Measurements from ENCODE around the gene MSI2. TPM values are rescaled to one million over a fixed set of nuclear protein-coding genes. Genes with fewer than 3 reads are reported as not detected.
A peak's percentile ranks its signal among the peaks of the same experiment; 100 is the strongest.

MSI2 gene
- total RNA-seq, 1 experiment from 2014 or later, result 29.4 TPM

DNA sequence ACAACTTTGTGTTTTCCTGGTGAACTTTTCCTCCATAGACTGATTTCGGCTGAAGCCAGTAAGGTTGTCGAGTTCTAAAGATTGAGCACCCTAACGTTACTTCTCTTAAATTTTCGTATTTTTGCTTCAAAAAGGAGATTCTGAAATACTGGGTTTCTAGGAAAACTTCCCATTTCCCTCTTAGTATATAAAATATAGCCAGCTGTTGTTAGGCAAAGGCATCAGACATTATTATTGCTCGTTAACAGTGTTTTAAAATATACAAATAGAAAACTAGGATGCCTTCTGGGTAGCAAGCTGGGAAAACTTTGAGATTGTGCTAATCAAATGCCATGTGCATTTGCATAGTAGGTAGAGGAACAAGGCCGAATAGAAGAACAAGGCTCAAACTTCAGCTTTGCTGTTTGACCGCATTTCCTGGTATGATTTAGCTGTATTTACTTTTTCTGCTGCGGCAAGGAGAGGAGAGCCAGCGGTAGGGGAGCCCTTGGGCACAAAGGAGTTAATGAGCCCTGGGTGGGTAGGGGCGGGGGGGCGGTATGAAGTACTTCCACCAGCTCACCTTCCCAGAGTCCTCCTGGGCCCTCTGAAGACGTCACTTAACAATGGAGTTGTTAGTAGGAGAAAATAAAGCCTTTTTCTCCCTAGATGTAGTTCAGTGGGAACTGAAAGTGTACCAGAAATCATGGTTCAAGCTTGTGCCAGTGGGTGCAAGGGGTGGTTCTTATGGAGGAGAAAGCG is 151.9 kb downstream of the MSI2 start:
- no peak for DNase-seq (ENCODE audit: low read depth)

DNA sequence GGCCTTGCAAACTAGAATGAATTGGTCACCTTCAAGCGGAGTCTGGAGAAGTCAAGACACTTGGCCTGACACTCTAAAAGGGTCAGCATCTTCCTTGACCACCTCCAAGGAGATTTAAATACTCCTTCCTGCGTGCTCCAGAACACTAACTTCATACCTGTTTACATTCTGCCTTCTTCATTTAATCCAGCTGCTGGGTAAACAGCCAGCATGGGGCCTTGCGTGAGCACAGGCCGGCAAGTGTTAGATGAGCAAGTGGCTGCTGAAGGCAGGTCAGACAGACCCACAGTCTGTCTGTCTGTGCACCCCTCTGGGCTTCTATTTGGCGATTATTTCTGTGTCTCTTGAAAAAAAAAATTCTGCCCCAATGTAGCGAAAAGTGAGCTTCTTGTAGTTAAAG is 153.8 kb downstream of the MSI2 start:
- no peak for DNase-seq (ENCODE audit: low read depth)

DNA sequence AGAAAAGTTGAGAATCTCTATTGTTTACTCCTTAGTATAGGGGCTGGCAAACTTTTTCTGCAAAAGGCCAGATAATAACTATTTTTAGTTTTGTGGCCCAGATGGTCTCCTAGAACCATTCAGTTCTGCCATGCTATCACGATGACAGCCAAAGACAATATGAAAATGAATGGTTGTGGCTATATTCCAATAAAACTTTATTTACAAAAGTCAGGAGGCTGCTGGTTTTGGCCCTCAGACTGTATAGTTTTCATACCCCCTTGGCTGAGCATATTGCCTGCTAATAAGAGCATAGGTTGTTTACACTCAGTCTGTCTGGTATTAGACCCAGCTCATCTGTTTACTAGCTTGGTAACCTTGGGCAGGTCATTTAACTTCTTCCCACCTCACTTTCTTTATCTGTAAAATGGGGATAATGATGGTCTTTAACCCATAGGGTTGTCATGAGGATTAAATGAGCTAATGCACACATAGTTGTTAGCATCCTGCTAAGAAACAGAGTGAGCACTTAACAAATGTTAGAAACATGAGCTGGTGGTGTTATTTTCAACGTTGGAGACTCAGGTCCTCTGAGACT is 156.3 kb downstream of the MSI2 start:
- DNase-seq (ENCODE audit: low read depth), result no peak

DNA sequence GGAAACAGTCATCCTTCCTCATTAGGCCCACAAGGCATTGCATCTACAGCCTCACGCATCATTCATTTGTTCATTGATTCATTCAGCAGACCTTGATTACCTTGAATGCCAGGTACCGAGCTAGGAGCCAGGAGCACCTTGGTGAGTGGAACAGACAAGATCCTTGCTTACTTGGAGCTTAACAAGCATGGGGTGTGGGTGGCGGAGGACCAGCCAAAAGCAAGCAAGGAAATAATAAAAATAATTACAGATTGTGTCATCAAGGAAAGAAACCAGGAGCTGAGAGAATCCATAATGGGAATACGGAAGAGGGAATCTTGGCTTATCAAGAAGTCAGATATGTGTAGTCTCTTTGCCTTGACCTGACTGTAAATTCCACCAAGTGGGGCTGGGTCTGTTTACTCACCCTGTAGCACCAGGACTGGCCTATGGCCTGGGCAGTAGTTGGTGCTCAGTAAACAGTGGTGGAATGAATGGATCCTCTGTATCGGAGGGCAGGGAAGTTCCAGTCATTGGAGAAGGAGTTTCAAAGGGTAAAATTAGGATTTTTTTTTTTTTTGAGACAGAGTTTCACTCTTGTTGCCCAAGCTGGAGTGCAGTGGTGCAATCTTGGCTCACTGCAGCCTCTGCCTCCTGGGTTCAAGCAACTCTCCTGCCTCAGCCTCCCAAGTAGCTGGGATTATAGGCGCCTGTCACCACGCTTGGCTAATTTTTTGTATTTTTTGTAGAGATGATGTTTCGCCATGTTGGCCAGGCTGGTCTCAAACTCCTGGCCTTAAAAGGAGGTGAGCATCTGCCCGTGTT is 157.7 kb downstream of the MSI2 start:
- DNase-seq (ENCODE audit: low read depth), result no peak

DNA sequence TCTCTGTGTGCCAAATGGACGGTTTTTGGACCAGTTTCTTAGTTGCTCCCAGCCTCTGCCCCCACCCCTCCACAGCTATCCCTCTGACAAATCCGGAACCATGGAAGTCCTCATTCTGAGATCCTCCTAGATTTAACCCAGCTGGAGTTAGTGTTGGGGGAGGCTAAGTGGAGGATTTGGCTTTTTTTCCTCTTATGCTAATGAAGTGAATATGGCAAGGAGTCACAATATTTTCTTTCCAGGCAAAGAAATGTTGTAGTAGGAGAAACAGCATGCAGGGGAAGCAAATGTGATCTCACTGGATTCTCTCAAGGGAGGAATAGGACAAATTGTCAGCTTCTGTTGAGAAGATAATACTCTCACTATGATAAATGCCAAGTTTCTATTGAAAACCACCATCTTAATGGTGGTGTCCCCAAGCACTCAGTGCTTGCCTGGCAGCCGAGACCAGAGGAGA is 159.5 kb downstream of the MSI2 start:
- DNase-seq (ENCODE audit: low read depth), result no peak

DNA sequence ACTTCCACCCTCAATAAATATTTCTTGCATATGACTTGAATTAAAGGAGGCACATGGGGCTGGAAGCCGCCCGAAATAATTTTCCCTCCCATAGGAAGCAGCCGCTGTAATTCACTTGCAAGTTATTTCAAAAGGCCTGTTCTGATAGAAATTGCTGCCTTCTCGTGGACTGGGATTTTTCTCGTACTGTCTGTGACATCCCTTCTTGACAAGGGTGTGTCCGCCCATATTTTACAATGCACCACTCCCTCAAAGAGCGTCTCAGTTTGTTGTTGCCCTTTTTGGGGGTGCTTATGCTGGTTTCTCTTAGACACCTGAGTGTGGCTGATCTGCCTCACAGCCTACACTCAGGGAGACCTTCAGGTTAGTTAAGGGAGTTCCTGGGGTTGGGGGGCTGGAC is 160.0 kb downstream of the MSI2 start:
- DNase-seq (ENCODE audit: low read depth), result no peak

DNA sequence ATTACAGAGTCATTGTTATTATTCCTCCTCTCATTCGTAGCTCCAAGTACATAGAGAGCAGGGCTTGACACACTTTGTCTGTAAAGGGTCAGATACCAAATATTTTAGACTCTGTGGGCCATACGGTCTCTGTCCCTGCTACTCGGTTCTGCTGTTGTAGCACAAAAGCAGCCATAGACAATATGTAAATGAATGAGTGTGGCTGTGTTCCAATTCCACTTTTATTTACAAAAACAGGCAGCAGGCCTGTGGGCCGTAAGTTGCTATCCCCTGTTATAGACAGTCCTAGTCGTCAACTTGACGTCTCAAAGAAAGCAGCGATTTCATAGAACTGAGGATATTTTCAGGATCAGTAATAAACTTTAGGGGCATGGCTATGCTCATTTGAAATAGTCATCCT is 161.6 kb downstream of the MSI2 start:
- no peak for DNase-seq (ENCODE audit: low read depth)

DNA sequence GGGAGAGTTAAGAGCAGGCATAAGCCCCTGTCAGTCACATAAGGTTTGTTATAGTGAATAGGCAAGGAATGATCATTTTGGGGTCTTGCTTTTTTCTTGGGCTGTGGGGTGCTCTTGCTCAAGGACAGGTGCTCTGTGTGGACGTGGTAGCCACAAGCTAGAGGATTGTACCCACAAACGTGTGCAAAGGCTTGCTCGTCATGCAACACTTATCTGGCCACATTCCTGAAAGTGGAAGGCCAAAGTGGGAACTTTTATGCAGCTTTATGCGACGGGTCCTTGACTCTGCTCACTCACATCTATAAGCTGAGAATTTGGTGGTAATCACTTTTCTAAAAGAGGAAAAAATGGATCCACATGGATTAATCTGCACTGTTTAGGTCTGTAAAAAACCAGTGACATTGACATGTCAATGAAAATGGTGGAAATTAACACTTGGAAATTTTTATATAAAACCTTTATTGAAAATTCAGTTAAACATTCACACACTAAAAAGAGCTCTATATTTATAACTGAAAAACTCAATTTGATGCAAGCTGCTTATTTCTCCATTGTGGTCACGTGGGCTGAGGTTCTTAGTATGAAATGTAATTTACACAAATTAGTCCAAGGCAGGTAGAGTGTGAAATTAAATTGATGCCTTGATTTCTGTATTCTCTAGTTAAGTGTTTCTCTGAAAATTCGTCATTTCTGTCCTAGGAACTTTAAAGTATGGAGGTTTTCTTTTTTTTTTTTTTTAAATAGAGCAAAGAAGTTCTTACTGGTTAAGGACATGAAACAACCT is 162.3 kb downstream of the MSI2 start:
- DNase-seq (ENCODE audit: low read depth), result no peak

DNA sequence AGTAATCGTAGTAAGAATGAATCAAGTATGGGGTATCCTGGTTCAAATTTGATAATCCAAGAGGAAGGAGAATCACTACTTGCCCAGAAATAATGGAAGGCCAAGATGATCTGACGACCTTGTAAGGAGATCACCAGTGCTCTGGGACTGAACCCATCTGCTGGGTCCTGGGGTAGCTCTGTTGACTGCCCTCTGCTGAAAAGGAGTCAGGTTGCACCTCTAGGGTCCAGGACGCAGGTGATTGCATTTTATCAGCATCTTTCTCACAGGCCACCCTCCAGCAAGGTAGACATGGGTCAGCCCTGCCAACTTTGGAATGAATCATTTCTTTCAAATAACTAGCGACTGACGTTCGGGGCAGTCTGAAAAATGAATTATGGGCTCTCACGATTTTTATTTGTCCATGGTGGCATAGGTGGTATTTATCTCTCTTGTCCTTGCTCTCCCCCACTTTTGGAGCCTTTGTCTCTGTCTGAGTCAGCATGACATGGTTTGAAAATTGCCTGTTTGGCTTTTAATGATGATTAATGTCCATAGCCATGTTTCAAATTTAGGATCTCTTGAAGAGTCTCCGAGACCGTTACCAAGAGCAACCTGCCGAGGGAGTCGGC is 163.7 kb downstream of the MSI2 start:
- peak; percentile 27 for DNase-seq (ENCODE audit: low read depth)

DNA sequence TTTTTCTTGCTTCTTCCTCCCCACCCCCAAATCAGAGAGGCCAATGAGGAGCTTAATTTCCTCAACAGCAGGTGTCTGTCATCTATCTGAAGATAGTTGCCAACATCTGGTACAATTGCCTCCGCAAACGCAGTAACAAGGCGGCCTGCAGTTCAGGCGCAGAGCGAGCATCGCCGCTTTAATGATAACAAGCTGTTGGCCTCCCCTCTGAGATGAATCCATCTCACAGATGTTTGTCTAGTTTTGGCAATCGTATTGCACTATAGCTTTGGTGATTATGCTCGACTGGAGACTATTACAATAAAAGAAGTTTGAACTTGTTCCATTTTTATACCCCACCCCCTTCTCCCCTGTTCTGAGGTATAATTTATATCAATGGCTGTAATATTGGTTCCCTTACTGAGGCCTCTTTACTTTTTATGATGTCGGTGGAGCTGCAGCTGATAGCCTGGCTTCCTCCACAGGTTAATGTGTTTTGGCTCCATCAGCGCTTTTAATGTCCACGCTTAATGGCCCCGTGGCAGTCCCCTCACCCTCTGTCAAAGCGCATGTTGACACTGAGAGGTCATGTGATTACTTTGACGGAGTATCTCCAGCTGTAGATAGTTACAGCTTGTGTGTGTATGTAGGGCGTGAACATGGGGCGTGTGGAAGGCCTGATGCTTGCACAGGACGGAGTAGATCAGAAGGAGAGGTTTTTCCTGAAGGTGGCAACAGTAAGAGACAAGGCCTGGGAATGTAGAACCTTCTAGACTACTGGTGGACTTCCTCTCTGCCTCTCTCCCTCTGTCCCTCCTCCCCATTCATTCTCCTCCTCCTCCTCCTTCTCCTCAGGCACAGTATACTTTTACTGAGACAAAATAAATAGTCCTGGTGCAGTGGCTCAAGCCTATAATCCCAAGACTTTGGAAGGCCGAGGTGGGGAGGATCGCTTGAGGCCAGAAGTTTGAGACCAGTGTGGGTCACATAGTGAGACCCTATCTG is 164.7 kb downstream of the MSI2 start:
- no peak for DNase-seq (ENCODE audit: low read depth)

DNA sequence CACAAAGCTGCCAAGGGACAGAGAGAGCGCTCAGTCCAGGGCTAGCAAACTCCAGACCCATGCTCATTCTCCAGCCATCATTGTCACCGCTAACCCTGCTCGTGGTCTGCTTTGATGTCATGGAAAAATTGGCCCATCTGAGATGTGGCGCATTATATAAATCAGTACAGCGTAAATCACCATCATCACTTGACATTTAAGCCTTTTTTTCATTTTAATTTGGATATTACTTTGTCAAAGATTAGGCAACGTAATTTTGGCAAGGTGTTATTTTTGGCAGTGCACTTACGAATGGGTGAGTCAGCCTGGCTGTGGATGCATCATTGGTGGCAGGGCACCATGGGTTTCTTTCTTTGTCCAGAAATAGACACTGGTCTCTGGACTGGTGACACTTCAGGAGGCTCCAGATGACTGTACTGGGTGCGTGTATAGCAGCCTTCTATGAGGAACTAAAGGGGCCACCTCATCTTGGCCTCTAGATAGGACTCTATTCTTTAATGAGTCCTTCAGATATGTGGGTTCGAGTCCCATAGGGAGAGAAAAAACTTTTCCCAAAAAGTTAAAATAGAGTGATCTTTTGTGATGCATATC is 166.3 kb downstream of the MSI2 start:
- peak; percentile 89 for DNase-seq (ENCODE audit: low read depth)

DNA sequence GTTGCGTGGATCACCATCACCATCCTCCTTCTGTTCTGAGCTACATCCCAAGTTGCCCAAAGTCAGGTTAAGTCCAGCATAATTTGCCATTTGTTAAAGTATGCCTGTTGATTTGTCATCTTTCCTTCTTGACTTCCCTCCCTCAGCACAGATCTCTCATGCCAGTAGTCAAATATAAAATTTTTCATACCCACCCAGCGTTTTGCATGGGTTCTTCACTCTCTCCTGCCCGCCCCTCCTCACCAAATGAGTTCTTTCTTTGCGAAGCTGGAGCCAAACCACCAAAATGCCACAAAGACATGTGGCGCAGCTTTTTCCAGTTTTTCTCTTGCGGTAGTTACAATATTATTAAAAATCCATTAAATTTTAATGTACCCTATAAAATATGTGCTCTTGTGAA is 167.2 kb downstream of the MSI2 start:
- no peak for DNase-seq (ENCODE audit: low read depth)

DNA sequence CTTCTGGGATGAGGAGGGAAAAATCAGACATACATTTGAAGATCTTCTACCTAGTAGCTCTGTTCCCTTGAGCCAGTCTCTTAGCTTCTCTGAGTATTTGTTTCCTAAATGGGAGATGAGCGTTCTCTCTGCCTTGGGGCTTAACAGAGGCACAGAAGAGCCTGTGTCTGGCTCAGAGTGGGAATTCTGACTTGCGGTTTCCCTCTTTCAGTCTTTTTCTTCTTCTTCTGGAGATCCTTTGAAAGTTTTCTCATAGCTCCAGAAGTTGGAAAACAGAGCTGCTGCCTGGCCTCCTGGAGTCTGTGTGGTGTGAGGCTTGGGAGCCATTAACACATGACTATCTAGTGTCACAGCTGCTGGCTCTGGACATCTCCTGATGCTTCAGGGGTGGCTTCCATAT is 167.9 kb downstream of the MSI2 start:
- DNase-seq (ENCODE audit: low read depth), result no peak

DNA sequence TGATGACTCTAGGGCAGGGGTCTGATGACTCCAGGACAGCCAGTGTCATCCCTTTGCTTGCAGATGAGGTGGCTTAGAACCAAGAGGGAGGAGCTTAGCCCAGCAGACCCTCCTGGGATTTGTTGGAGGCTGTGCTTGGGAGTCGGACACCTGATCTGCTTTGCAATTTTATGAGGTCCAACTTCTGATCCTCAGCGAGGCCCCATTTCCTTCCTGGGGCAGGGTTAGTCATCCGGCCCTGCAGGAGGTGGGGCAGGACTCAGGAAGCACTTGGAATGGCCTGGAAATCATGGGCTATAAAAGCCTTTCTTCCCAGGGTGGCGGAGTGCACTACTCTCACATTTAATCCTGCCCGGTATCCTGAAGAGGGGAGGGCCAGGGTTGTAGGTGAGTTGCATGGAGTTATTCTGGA is 168.5 kb downstream of the MSI2 start:
- peak; percentile 68 for DNase-seq (ENCODE audit: low read depth)

DNA sequence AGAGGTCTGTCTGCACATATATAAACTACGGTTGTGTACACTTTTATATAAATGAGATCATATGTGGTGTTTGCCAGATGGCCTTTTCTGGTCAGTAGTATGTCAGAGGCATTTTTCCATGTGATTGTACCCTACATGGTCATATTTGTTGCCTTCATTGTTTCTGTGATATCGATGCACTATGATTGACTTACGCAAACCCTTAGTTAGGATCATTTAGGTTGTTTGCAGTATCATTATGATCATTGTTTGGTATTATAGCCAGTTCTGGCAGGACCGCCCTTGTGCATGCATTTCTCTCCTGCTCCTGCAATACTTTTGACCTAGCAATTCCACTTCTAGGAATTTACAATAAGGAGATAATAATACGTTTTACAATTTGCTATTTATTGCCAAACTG is 169.1 kb downstream of the MSI2 start:
- DNase-seq (ENCODE audit: low read depth), result no peak

DNA sequence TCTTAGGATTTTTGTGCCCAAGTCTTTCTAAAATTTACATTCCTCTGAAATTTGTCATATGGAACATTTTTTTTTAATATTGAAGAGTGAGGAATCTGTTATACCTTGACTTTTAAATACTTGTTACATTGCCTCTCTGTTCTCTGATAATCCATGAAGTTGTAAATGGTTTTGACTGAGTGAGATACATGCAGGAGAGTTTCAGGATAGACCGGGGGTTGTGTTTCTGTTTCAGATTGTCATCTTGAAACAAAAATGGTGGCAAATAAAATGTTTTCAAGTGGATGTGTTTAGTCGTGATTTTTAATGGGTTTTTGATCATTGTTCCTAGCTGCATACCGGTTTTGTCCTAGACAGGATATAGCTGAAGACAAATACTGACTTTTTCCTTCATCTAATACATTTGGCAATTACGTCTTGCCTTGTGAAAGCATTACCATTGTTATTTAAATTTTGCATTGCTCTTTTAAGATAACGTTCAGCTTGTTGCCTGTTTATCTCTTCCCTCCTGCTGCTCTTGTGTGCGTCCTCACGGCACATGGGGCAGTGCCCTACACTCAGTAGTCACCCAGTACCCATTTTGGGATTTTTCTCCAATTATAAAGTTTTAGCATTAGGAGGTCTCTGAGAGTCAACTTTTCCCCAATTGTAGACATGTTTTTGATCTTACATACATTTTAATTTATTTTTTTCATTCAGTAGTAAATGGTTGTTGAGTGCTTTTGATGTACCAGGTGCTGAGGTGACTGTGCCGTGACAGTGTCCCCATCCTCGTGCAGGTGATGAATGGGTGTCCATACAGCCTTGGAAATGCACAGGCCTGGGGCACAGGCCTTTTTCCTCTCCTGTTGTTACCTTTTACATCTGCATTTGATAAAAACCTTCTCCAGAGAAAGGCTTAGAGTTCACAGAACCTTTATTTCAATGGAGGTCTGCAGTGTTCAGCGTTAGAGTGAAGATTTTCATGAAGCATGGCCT is 169.9 kb downstream of the MSI2 start:
- no peak for DNase-seq (ENCODE audit: low read depth)

DNA sequence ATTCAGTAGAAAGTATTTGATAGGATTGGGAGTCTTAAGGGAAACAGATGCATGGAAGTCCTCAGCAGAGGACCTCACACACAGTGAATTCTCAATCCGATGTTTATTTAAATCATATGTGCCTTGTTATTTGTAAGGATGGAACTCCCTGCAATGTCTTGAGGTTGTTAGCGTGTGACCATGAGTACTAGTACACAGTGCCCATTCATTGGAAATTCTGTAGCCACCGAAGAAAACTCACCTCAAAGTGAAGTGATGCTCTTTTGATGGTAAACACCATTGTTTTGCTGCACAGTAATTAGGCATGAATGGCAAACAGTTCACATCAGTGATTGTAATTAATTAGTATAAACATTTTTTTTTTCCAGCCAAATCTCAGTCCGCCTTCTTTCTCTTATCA is 173.6 kb downstream of the MSI2 start:
- DNase-seq (ENCODE audit: low read depth), result no peak

DNA sequence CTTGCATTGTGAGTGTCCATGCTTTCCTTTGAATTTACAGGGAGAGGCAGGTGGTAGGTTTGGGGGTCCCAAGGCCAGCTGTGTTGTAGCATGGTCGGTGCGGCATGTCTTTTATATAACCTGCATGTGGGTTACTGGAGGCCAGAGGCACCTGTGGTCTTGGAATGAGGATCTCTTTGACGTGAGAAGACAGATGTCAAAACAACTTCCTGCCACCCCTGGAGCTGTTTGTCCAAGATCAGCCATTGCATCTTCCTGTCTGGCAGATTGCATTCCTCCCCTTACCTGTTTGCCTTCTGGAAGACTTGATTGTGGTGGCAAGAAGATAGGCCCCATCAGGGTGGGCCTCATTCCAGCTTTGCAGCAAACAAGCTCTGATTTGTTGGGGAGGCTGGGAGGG is 175.1 kb downstream of the MSI2 start:
- no peak for DNase-seq (ENCODE audit: low read depth)

Data from RPMI7951 (cell line).